ENCODE results near the gene RAP1GAP2.
A peak's percentile ranks its signal among the peaks of the same experiment; 100 is the strongest.

Gene RAP1GAP2

DNA sequence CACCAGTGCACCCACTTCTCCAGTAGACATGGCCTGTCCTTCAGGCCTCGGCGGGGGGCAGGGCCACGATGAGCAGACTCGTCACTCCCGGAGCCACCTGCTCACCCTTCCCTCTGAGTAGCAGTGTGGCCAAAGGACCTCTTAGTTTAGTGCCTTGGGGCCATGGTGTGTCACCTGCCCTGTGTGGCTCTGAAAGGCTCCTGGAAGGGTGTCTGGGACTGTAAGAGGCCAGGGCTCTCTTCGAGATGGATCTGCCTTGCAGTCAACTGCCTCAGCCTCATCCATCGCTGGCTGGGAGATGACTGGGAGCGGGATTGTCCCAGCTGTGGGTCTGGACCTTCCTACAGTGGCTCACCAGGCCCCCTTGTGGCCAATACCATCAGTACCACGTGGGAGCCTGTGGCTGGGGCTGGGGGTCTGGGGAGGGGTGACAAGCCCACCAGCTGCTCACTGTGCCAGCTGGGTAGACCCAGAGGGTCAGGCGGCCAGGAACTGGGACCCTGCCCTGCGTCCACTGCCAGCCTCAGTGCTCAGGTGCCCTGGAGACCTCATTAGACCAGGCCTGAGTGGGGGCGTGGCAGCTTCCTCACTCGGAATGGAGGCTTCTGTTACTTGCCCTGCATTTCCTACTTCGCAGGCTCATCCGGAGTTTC is 133.8 kb downstream of the RAP1GAP2 start:
- Histone ChIP-seq H3K4me1 (ENCODE audit: control insufficient read depth, insufficient read depth, low read length) (no peaks in the 10 kb centered on the region), H3K36me3 (ENCODE audit: control insufficient read depth in 2 of 2, insufficient read depth in 1 of 2, low read length in 2 of 2) (no peaks in the 10 kb centered on the region), H3K27ac (ENCODE audit: extremely low read depth, low read depth, low read length) (no peak overlapping the region), H3K9me3 (ENCODE audit: control insufficient read depth, insufficient read depth, low read depth, low read length) (no peaks in the 10 kb centered on the region), H3K4me3 (ENCODE audit: low read depth, low read length) (no peak overlapping the region)
- TF ChIP-seq ZNF510 (tag by site-specific recombination; IDR thresholded peaks at IDR 0.05; ENCODE audit: insufficient replicate concordance) (no peak), ZBTB17 (tag by site-specific recombination; IDR thresholded peaks at IDR 0.05) (0 out of 2 replicates have a peak, but pooled peaks have one; percentile 16), PATZ1 (tag by site-specific recombination; IDR thresholded peaks at IDR 0.05) (0 out of 2 replicates have a peak, but pooled peaks have one; percentile 16), ZBTB26 (tag by site-specific recombination; optimal IDR thresholded peaks at IDR 0.05) (no peak), KLF10 (tag by site-specific recombination; IDR thresholded peaks at IDR 0.05) (0 out of 2 replicates have a peak, but pooled peaks have one; percentile 24), IKZF3 (tag by site-specific recombination; IDR thresholded peaks at IDR 0.05) (0 out of 2 replicates have a peak, but pooled peaks have one; percentile 28), GFI1B (tag by site-specific recombination; IDR thresholded peaks at IDR 0.05) (no peak), KLF9 (tag by site-specific recombination; IDR thresholded peaks at IDR 0.05; ENCODE audit: low read depth) (peak; percentile 63), ZNF24 (tag by site-specific recombination; IDR thresholded peaks at IDR 0.05) (no peak), ZNF654 (tag by site-specific recombination; IDR thresholded peaks at IDR 0.05; ENCODE audit: low read depth) (peak; percentile 40), ZNF37A (tag by site-specific recombination; IDR thresholded peaks at IDR 0.05) (no peak)
- POLR2A ChIA-PET = interaction anchor here (1.0 kb wide), 1 partner anchor 81 kb away, joined by 6 read pairs; no protein-coding TSS in a partner anchor
- CTCF ChIA-PET = interaction anchor here (0.5 to 5.6 kb wide), 14 partner anchors 11 to 144 kb away, joined by 3 to 94 read pairs (median 6); no protein-coding TSS in a partner anchor

DNA sequence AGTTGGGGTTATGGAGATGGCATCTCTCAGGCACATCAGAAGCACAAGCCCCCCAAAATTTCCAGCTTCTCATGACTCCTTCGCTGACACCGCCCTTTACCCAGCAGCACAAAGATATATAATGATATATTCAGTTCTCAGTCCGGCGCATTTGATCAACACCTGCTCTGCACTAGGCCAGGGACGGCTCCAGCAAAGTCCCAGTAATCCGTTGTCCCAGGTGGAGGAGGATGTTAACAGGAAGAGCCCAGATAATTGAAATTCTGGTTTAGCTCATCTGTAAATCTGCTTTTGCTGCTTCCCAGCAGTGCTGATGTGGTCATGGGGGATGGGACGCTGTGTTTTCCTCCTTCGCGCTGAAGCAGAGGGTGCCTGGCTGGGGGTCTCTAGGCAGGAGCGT is 135.6 kb downstream of the RAP1GAP2 start:
- H3K9me3 ChIP-seq (ENCODE audit: control insufficient read depth, insufficient read depth, low read depth, low read length) = no peaks in the 10 kb centered on the region
- no peak overlapping the region for H3K27ac ChIP-seq (ENCODE audit: extremely low read depth, low read depth, low read length)
- H3K36me3 ChIP-seq (ENCODE audit: control insufficient read depth in 2 of 2, insufficient read depth in 1 of 2, low read length in 2 of 2) = no peaks in the 10 kb centered on the region
- TF ChIP-seq ZNF19 (tag by site-specific recombination; IDR thresholded peaks at IDR 0.05; ENCODE audit: low read depth) (no peak), WT1 (tag by site-specific recombination; IDR thresholded peaks at IDR 0.05) (no peak), ZNF266 (tag by site-specific recombination; IDR thresholded peaks at IDR 0.05; ENCODE audit: low read depth) (no peak), ZNF514 (tag by site-specific recombination; IDR thresholded peaks at IDR 0.05) (no peak), ZNF658 (tag by site-specific recombination; IDR thresholded peaks at IDR 0.05) (no peak), ZNF24 (tag by site-specific recombination; IDR thresholded peaks at IDR 0.05) (no peak), ZNF416 (tag by site-specific recombination; IDR thresholded peaks at IDR 0.05) (no peak), ZNF707 (tag by site-specific recombination; IDR thresholded peaks at IDR 0.05) (no peak), ZNF37A (tag by site-specific recombination; IDR thresholded peaks at IDR 0.05) (no peak), KLF1 (tag by site-specific recombination; IDR thresholded peaks at IDR 0.05) (no peak)
- no peaks in the 10 kb centered on the region for H3K4me1 ChIP-seq (ENCODE audit: control insufficient read depth, insufficient read depth, low read length)
- ChIA-PET POLR2A (interaction anchor here (0.6 kb wide), 1 partner anchor 83 kb away, joined by 3 read pairs; no protein-coding TSS in a partner anchor), CTCF (interaction anchor here (0.7 to 5.6 kb wide), 8 partner anchors 10 to 550 kb away, joined by 3 to 94 read pairs (median 5); no protein-coding TSS in a partner anchor)
- H3K4me3 ChIP-seq (ENCODE audit: low read depth, low read length) = no peak overlapping the region
